GM12872 (cell line): ENCODE data around the gene C1QTNF8.

Experiments used
- TF ChIP-seq, protein P1 (sequence below): IDR thresholded peaks from 3 replicates; pipeline ENCODE4 v1.5.1; 2011; ENCODE audit warnings: low read depth, mild to moderate bottlenecking, low read length, moderate library complexity; ENCODE audit not compliant: insufficient read depth

Gene C1QTNF8

DNA sequence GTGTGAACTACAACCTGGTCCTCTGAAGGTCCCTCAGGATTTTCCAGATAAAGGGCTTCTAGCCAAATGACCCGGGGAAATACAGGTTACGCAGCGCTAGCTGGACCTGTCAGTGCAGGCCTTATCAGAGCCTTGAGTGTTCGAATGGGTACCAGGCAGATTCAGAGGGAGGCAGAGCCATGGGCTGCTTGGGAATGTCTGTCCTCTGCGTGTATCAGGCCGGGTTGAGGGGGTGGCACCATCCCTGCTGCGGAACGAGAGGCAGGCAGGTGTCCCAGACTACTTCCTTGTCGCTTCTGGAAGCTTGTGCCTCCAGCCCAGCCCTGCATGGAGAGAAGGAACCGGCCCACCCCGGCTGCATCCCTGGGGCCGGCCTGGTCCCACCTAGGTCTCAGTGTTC is 57.1 kb downstream of the C1QTNF8 start:
- TF ChIP-seq, protein P1, sequence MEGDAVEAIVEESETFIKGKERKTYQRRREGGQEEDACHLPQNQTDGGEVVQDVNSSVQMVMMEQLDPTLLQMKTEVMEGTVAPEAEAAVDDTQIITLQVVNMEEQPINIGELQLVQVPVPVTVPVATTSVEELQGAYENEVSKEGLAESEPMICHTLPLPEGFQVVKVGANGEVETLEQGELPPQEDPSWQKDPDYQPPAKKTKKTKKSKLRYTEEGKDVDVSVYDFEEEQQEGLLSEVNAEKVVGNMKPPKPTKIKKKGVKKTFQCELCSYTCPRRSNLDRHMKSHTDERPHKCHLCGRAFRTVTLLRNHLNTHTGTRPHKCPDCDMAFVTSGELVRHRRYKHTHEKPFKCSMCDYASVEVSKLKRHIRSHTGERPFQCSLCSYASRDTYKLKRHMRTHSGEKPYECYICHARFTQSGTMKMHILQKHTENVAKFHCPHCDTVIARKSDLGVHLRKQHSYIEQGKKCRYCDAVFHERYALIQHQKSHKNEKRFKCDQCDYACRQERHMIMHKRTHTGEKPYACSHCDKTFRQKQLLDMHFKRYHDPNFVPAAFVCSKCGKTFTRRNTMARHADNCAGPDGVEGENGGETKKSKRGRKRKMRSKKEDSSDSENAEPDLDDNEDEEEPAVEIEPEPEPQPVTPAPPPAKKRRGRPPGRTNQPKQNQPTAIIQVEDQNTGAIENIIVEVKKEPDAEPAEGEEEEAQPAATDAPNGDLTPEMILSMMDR, result no peak
